ENCODE measurements around the gene CCDC142.
A peak's percentile ranks its signal among the peaks of the same experiment; 100 is the strongest.

CCDC142 gene

GRCh38 chr2:74513605-74514367 lies 31.0 kb upstream of the CCDC142 start:
- no peak for DNase-seq

- DNase-seq, result no peak
Observed at GRCh38 chr2:74512744-74513604, 30.2 kb upstream of the CCDC142 start.

GRCh38 chr2:74511104-74511989 lies 28.5 kb upstream of the CCDC142 start:
- no peak for DNase-seq

GRCh38 chr2:74510272-74510671 lies 27.5 kb upstream of the CCDC142 start:
- DNase-seq, result no peak

DNA sequence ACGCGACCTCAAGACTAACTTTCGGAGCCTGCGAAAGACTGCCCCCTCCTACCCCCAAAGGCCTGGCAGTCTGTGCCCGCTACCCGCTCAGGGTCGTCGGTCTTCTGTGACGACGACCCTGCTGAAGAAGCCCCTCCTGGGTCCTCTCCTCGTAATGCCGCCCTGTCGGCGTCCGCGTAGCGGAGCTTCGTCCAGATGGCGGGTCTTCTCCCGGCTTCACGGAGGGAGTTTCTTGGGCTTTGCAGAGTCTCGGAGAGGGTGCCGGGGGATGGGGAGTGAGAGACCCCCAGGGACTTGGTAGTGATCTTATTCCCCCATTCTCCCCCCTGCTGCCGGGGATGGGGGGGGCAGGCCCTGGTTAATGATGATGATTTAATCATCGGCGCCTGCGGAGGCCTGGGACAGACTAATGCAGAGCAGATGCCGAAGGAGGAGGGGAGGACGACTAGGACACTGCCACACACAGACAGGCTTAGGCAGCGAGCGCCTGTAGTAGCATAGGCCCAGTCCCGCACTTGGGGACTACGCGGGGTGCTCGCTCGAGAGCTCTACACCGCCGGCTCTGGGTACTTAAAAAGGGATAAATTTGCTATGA lies 25.2 kb upstream of the CCDC142 start:
- DNase-seq, result no peak

DNA sequence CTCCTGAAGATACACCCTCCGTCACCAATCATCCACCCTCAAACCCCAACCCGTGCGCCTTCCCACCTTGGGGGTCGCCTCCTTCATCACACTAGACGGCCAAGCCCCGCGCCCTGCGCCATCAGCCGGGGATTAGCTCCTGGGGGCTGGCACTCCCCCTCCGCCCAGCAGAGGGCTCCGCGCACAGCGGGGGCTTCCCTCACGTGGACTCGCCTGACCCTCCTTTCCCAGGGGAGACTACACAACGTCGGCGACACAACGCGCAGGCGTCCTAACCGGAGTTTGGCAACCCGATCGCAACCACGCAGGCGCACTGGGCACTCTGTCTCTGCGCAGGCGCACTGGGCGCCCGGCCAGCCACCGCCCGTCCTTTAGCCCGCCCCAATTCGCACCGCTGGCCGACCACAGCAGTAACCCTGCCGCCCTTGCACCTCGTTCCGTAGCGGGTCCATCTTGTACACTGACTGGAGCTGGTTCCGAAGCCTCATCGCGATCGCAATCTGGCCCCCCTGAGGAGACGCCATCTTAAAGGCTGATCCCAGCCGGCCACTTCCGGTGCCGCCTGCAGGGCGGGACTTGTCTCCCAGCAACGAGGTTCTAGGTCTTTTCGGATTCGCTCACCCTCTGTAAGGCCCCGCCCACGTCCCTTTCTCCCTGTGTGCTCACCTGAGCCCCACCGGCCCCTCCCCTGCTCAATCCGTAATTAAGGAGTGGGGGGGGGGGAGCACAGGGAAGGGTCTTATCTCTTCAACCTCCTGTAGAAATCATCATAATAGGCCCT lies 24.5 kb upstream of the CCDC142 start, which contains the start of gene PCGF1:
Gene PCGF1, minus strand, starts transcription at position 551 of the 781 bp plus-strand sequence. Its CDS starts 27 bp downstream, at position 524.
- peak; percentile 96 to 99 for DNase-seq

- no peak for DNase-seq
Observed at GRCh38 chr2:74505448-74506246, 22.8 kb upstream of the CCDC142 start.

DNA sequence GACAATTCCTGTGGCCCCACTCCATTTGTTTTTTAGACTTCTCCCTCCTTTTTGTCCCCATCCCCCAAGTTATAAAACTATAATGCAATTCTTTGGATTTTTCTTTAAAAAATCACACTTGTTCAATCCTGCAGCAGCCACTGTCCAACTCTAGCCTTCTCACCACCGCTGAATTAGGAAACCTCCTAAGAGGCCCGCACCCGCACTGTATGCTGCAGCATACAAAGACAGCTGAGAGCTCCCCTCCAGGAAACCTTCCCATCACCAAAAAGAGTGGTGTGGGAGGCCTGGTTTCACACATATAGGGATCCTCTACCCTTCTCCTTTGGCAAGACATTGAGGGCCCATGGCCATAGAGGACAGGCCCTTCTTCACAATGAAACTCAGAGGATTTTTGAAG lies 21.8 kb upstream of the CCDC142 start:
- no peak for DNase-seq

GRCh38 chr2:74503506-74504475 lies 21.0 kb upstream of the CCDC142 start:
- no peak for DNase-seq

DNA sequence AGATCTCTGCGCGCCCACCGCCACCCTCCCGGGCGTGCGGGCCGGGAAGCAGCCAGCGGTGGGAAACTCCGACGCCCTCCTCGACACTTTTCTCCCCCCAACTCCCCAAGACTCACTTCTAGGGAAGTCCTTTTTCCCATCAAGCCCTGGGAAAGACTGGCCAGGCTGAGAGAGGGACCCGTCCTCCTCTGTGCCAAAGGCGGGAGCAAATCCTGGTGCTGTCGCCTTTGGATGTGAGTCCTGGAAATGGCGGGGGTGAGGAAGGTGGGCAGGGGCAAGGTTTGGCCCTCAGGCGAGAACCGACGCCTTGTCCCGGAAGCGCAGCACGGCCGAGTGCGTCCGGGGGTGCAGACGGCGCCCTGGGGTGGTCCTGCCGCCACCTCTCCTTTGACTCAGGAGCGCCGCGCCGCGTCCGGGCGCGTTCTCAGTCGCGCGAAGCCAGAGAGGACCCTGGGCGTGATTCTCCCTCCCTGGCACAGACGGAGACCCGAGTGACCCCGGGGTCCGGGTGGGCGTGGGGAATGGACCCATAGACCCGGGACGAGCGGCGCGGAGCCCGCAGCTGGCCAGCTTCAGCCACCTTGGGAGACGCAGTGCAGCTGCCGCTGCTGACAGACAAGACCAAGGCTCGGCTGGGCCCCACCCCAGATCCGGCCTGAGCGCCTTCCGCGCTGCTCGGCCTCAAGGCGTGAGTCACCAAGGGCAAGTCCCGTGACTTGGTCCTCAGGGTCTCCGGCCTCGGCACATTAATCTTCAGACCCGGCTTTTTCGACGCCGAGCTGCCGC lies 20.1 kb upstream of the CCDC142 start:
- peak; percentile 67 to 70 for DNase-seq

DNA sequence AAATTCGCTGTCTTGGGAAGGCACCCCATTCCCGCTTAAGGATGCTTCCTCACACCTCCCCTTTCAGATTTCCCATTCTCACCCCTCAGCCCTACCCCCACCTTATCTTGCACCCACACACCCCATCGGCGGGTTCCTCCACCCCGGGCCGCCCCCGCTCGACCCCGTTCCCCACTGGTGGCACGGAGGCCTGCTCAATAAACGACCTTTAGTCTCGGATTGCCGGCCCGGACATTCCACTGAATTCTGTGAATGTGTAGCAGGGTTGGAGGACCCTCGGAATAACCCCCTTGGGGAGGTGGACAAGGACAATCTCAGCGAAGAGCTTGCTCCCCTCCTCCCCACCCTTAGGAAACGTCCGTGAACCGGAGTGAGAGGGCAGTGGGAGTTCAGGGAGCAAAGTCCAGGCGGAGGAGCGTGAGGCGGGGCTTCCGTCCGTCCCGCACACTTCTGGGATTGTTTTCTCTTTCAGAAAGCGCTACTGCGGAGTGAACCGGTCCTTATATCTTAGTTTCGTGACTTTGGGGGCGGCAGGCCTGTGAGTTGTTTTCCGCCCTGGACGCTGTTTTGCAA lies 19.4 kb upstream of the CCDC142 start:
- DNase-seq, result no peak

DNA sequence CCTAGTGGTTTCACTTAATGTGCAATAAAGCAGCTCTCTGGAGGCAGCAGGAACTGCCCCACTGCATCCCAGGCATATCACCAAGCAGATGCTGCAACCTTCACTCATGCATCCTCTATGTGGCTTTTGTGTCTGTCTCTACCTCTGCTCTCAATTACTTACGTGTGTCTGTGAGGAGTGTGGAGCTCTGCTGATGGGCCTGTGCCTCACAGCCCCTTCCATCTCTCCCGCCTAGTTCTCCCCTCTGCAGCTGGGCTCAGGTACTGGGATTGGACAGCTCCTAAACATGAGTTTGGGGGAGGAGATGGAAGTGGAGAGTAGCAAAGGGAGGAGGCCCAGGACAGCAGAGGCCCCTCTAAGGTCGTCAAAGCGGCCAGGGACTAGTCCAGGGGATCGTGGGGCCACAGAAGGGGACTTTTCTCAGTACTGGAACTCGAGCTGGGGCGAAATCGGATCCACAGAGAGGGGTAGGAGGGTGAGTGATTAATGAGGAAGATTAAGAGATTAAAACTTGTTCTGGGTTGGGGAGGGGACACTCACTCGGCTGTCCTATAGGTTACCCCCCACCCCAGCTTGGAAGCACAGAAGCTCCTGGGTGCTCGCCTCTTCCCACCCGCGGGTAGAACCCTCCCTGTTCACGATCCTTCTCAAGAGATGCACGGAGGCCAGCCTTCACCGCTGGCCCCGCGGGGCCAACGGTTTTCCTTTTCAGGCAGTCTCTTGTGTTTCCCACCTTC lies 18.7 kb upstream of the CCDC142 start:
- DNase-seq, result no peak

DNA sequence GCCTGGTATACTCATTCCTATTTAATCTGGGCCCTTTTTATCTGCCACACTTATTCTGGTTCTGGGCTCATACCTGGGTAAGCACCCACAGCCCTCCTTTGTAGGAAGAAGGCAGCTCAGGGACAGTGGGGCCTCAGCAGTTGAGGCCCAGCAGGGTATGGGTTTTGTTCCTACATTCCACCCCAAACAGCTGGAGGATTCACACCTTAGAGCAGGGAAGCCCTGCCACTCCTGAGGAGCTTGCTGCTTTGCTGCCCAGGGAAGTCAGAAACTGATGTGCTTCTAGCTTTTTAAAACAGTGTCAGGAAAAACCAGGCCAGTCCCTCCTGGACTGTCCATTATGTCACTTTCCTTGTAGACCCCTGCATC lies 17.8 kb upstream of the CCDC142 start:
- DNase-seq, result no peak

DNA sequence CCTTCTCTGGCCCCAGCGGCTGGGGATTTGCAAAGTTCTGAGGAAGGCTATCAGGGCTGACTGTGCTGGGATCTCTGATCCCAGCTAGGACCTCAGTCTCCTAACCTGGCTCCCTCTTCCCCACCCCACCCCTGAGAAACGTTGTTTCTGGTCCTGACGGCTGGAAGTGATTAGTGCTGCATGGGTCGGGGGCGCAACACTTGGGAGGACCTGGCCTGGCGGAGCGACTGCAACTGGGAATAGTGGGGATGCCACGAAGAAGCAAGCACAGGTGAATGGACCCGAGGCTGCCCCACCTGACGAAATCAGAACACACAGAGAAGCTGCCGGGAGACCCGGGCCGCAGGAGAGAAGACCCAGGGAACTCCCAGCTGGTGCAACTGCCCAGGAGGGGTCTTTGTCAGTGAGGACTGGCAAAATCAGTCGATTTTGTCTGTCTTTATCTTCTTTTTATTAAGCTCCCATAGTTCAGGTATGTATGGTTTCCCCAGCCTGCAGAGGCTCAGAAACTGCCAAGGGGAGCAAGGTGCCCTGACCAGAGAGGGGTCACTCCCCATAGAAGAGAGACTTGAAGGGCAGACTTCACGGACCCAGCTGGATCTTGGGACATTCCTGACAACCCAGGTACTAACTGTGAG lies 17.3 kb upstream of the CCDC142 start:
- DNase-seq, result no peak

DNA sequence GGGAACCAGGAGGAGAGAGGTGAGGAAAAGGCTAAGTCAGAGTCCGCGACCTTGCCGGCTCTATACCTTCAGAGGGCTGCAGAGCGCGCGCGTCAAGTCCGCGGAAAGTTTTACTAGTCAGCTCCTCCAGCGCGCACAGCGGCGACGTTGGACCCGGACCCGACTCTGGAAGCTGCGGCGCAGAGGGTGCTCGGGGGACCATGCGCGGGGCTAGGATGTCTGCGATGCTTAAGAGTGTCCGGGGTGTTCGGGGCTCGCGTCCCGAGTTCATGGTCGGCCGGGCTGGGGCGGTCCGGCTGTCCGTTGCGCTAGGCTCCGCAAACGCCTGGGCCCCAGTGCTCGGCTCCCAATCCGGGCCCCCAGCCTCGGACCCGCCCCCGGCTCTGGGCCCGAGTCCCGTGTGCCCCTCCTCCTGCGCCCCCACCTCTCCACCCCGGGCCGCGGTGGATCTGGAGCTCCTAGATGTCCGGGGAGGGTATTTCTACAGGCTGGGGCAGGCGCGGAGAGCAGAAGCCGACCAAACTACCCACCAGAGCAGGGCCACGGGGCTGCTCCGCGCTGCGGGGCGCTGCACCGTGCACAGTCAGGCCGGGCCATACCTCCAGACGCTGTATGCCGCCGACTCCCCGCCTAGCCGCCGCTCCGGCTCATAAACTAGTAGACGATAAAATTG lies 16.6 kb upstream of the CCDC142 start, which contains the start of gene LBX2:
Gene LBX2, minus strand, starts transcription at position 337 of the 673 bp plus-strand sequence. Its CDS starts 66 bp downstream, at position 271.
- DNase-seq, result no peak

DNA sequence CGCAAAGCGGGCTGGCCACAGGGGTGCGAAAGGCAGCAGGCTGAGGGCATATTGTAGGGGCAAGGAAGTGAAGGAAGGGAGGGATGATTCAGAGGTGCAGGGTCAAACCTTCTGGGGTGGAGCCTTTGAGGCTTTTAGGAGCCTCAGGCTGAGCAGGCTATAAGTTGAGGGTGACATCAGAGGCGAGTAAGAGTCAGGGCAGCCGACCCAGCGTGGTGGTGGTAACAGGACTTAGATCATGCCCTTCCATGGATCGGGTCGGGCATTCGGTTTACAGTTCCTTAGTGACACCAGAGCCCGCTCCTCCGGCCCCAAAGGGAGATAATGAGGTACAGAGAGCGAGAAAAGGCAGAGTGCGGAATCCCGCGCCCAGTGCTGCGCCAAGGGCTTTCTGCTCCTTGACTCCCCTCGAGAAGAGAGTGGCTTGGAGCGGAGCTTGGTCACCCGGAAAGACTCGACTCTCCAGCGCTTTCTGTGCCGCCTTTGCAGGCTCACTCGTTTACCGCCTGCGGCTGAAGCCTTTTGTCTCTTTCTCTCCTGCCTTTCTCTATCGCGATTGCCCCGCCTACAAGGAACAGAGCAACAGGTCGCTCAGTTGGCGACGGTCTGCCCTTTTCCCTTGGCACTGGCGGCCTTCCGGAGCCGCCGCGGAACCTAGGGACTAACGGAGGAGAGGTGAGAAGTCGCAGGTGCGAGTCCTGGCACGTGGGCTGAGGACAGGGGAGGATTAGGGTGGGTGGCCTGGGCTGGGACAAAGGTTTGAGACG lies 15.9 kb upstream of the CCDC142 start:
- peak in 1 of 2 donors; percentile 45 for DNase-seq

Measured in inflammatory macrophage treated with lipopolysaccharide for 1 hour (primary cell).